IPS-18c (cell line): ENCODE results near the gene RASGRP3.
A peak's percentile ranks its signal among the peaks of the same experiment; 100 is the strongest.
"Not testable (repeated sequence)": the region's sequence is repeated elsewhere in the genome, so short reads cannot be mapped to it uniquely, and the experiment has no call there.

Source experiments
- H3K4me3 ChIP-seq: 2 replicates; pipeline ENCODE4 v1.7.0; 2013; ENCODE audit warnings: low read depth, mild to moderate bottlenecking, low read length, moderate library complexity; ENCODE audit not compliant: insufficient read depth
- H3K9me3 ChIP-seq: one replicate; pipeline ENCODE4 v1.6.1; 2013; ENCODE audit warnings: mild to moderate bottlenecking, low read length, moderate library complexity; ENCODE audit not compliant: control insufficient read depth, insufficient read depth

The RASGRP3 gene

GRCh38 chr2:33476131-33476792 lies at the start of gene RASGRP3:
Gene RASGRP3 (plus strand): TSS chr2:33476649. CDS start chr2:33515137, 38,488 bp downstream.
- H3K9me3 ChIP-seq: no peaks in the 10 kb centered on the region

GRCh38 chr2:33426666-33427231 lies 49.7 kb upstream of the RASGRP3 start:
- Histone ChIP-seq H3K9me3 (no peaks in the 10 kb centered on the region), H3K4me3 (no peak overlapping the region)

More at GRCh38 chr2:33476131-33476792, at the start of gene RASGRP3:
- peak within 1 kb of the TSS; percentile 46 for H3K4me3 ChIP-seq

GRCh38 chr2:33430077-33430476 lies 46.4 kb upstream of the RASGRP3 start:
- Histone ChIP-seq H3K9me3 (no peaks in the 10 kb centered on the region), H3K4me3 (no peak overlapping the region)

- Histone ChIP-seq H3K4me3 (no peak overlapping the region), H3K9me3 (no peaks in the 10 kb centered on the region)
Observed at GRCh38 chr2:33430856-33431255, 45.6 kb upstream of the RASGRP3 start.

GRCh38 chr2:33432871-33433270 lies 43.6 kb upstream of the RASGRP3 start:
- no peak overlapping the region for H3K4me3 ChIP-seq

GRCh38 chr2:33433279-33434235 lies 42.9 kb upstream of the RASGRP3 start:
- Histone ChIP-seq H3K4me3 (no peak overlapping the region), H3K9me3 (no peaks in the 10 kb centered on the region)

More at GRCh38 chr2:33432871-33433270, 43.6 kb upstream of the RASGRP3 start:
- no peaks in the 10 kb centered on the region for H3K9me3 ChIP-seq

GRCh38 chr2:33435518-33435917 lies 40.9 kb upstream of the RASGRP3 start:
- Histone ChIP-seq H3K4me3 (no peak overlapping the region), H3K9me3 (no peaks in the 10 kb centered on the region)

- Histone ChIP-seq H3K9me3 (no peaks in the 10 kb centered on the region), H3K4me3 (no peak overlapping the region)
Observed at GRCh38 chr2:33436083-33436482, 40.4 kb upstream of the RASGRP3 start.

- no peaks in the 10 kb centered on the region for H3K9me3 ChIP-seq
- H3K4me3 ChIP-seq: no peak overlapping the region
Observed at GRCh38 chr2:33437297-33437696, 39.2 kb upstream of the RASGRP3 start.

- no peaks in the 10 kb centered on the region for H3K9me3 ChIP-seq
- no peak overlapping the region for H3K4me3 ChIP-seq
Observed at GRCh38 chr2:33437815-33438214, 38.6 kb upstream of the RASGRP3 start.

- H3K9me3 ChIP-seq: no peaks in the 10 kb centered on the region
- no peak overlapping the region for H3K4me3 ChIP-seq
Observed at GRCh38 chr2:33441235-33441810, 35.1 kb upstream of the RASGRP3 start.

GRCh38 chr2:33442052-33442451 lies 34.4 kb upstream of the RASGRP3 start:
- H3K4me3 ChIP-seq, H3K9me3 ChIP-seq: not testable (repeated sequence)

- Histone ChIP-seq H3K9me3 (no peaks in the 10 kb centered on the region), H3K4me3 (no peak overlapping the region)
Observed at GRCh38 chr2:33442528-33443079, 33.8 kb upstream of the RASGRP3 start.

- Histone ChIP-seq H3K9me3 (no peaks in the 10 kb centered on the region), H3K4me3 (no peak overlapping the region)
Observed at GRCh38 chr2:33443274-33443829, 33.1 kb upstream of the RASGRP3 start.

- H3K4me3 ChIP-seq: no peak overlapping the region
- H3K9me3 ChIP-seq: no peaks in the 10 kb centered on the region
Observed at GRCh38 chr2:33444967-33445366, 31.5 kb upstream of the RASGRP3 start.

- peaks cover 3% of the 10 kb centered on the region for H3K9me3 ChIP-seq
Observed at GRCh38 chr2:33448220-33448899, 28.1 kb upstream of the RASGRP3 start.

More at GRCh38 chr2:33448220-33448899, 28.1 kb upstream of the RASGRP3 start:
- no peak overlapping the region for H3K4me3 ChIP-seq
